HG02642 (cell line): ENCODE measurements around the gene THRAP3.
"Not testable (repeated sequence)": the region's sequence is repeated elsewhere in the genome, so short reads cannot be mapped to it uniquely, and the experiment has no call there.

Source experiments
- ATAC-seq: cut with Tn5 transposase; IDR thresholded peaks from one replicate; pipeline ENCODE4 v1.9.1; 2021; ENCODE audit warnings: mild to moderate bottlenecking; ENCODE audit not compliant: unreplicated experiment, poor library complexity

Gene THRAP3

DNA sequence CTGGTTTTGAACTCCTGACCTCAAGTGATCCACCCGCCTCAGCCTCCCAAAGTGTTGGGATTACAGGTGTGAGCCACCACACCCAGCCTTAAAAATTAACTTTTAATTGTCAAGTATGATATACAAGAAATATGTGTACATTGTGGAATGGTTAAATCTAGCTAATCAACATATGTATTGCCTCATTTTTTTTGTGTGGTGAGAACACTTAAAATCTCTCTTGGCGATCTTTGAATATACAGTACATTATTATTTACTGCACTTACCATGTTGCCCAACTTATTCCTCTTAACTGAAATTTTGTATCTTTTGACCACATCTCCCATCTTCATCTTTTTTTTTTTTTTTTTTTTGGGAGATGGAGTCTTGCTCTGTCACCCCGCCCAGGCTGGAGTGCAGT, 23.3 kb downstream of the THRAP3 start:
- ATAC-seq = no peak

DNA sequence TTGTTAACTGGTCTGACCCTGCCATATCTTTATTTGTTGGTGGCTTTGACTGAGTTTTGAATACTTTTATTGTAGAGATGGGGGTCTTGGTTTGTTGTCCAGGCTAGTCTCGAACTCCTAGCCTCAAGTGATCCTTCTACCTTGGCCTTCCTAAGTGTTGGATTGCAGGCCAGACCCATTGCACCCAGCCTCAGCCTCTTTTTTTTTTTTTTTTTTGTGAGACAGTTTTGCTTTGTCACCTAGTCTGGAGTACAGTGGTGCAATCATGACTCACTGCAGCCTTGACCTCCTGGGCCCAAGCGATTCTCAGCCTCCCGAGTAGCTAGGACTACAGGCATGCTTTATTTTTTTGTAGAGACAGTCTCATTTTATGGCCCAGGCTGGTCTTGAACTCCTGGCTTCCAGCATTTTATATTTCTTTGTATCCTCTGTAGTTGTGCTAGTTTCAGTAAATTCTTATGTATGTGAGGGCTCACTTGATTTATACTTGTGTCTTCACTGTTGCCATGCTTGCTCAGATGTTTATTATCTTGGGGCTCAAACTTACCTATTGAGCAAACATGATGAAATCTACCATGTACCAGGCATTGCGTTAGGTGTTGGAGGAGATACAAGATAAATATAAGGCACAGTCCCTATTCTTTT, 24.1 kb downstream of the THRAP3 start:
- ATAC-seq = no peak

GRCh38 chr1:36251794-36252481, 27.7 kb downstream of the THRAP3 start:
- ATAC-seq = no peak

GRCh38 chr1:36252482-36252824, 28.2 kb downstream of the THRAP3 start:
- not testable (repeated sequence) for ATAC-seq

DNA sequence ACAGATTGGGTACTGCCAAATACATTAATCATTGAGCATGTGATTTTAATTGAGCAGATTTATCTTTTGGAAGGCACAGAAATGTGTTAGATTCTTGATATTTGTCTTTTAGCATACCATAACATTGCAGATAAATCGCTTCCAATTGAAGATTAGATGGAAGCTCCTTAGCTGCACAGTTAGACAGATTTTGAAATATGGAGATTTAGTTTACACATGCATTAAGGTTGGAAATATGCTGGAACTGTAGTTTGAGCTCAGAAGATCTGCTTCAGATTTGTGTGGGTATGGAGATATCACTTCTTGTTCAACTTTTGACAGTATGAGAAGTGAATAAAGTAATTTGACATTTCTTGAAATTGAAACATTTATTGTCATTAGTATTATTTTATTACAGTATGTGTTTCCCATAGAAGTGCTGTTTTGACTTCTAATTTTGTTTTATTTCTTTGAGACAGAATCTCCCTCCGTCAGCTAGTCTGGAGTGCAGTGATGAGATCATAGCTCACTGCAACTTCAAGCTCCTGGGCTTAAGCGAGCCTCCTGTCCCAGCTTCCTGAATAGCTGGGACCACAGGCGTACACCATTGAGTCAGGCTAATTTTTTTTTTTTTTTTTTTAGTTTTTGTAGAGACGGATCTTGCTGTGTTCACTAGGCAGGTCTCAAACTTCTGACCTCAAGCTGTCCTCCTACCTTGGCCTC, 29.1 kb downstream of the THRAP3 start:
- ATAC-seq = no peak

DNA sequence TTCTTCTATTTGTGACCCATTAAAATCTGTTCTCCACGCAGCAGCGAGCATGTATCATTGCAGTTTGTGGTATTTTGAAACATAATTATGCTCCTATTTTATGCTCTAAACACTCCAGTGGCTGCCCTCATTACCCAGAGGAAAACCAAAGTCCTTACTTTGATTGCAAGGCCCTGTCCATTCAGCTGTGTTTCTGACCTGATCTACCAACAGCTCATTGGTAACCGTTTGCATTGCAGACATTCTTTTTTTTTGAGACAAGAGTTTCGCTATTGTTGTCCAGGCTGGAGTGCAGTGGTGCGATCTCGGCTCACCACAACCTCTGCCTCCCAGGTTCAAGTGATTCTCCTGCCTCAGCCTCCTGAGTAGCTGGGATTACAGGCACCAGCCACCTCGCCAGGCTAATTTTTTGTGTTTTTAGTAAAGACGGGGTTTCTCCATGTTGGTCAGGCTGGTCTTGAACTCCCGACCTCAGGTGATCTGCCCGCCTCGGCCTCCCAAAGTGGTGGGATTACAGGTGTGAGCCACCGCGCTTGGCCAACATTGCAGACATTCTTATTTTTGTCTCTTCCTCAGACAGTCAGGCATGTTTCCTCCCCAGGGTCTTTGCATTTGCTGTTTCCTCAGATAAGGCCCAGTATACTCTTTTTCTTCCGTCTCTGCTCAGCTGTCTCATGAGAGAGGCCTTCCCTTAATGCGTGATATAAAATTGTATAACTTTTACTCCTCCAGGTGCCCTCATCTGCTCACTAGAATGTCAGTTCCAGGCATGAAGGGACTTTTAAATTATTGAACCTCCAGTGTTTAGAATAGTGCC, 32.5 kb downstream of the THRAP3 start:
- ATAC-seq = no peak

- no peak for ATAC-seq
These were observed 33.1 kb downstream of the THRAP3 start for GRCh38 chr1:36257375-36257767.

DNA sequence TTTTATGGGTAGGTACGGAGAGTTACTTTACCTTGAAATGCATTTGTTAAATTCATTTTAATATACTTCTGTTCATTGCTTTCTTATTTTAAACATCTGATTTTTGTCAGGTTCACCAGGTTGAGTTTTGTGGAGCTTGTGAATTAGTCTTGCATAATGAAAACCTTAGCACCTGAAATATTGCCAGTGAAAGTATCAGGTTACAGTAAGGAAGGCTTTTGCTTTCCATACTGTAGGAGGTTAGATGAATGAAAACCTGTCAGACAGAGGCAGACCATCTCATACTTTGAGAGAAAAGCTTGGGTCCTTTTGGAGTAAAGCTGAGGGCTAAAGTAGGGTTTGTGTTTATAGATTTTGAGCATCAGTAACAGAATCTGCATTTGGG, 34.7 kb downstream of the THRAP3 start:
- no peak for ATAC-seq

DNA sequence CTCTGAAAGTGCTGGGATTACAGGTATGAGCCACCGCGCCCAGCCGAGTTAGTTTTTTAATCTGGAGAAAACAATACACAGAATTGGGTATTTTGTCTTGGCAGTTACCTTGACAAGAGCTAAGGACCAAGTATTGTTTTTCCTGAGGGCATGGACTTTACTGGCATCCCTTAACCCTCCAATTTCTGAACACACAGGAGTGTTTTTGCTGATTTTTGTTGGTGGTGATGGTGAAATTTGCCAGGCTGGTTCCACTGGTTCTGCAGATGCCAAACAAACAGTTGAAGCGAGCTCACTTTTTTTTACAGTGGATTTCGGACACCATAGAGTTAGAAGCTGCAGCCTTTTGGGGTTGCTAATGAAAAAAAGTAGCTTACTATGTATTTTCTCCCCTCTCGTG, 44.7 kb downstream of the THRAP3 start:
- ATAC-seq = no peak

GRCh38 chr1:36269408-36269838, 45.2 kb downstream of the THRAP3 start:
- no peak for ATAC-seq

GRCh38 chr1:36273024-36273423, 48.8 kb downstream of the THRAP3 start:
- no peak for ATAC-seq

- no peak for ATAC-seq
These were observed 50.0 kb downstream of the THRAP3 start for GRCh38 chr1:36274201-36274600.

DNA sequence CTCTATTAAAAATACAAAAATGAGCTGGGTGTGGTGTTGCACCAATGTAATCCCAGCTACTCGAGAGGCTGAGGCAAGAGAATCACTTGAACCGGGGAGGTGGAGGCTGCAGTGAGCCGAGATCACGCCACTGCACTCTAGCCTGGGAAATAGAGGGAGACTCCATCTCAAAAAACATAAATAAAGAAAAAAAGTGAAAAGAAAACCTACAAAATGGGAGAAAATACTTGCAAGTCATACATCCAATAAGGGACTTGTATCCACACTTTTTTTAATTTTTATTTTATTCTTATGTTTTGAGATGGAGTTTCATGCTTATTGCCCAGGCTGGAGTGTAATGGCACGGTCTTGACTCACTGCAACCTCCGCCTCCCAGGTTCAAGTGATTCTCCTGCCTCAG, 52.4 kb downstream of the THRAP3 start:
- no peak for ATAC-seq

GRCh38 chr1:36279110-36279788, 55.0 kb downstream of the THRAP3 start:
- ATAC-seq = no peak

DNA sequence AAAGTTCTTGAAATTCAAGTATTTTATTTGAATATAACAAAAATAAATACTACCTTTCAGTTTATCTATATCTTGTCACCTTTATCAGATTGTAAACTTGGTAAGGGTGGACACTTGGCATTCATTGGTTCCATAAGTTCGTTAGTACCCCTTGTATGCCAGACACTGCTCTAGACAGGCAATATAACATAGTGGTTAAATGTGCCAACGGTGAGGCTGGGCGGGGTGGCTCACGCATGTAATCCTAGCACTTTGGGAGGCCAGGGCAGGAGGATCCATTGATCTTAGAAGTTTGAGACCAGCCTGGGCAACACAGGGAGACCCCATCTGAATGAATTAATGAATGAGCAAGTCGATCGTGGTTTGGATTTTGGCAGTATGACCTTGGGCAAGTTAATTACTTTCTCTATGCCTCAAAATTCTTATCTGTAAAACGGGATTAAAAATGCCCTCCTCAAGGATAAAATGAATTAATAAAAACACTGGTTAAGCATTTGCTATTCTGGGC, 55.6 kb downstream of the THRAP3 start:
- no peak for ATAC-seq

DNA sequence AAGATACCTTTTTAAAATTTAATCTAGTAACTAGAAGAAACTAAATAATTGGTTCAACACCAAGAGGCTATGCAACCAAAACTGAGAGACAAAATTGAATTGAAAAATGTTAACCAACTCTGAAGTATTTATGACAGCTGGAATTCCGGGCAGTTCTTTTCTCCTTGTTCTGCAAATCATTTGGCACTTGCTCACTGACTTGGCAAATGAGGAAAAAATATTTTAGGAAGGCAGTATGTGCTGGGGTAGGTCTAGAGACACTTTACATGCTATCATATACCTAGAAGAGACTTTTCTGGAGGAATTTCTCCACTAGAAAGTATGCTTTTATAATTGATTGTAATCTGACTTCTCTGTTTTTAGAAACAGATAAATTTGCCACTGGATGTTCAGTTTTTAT, 59.8 kb downstream of the THRAP3 start:
- no peak for ATAC-seq

DNA sequence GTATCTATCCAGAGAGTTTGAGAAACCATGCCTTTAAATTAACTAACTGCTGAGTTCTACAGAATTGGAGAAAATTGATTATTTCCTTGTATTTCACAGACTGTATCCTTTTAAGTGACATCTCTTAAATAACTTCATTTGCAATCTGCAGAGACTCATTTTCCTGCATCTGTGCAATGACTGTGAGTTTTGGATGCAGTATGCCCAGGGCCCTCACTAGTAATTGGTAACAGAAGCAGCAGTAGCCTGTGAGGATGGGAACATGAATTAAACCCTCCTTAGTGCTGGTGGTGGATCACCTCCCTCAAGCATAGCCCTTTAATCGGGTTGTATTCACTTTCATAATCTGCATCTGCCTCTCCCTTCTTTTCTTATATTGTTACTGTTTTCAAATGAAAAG, 60.3 kb downstream of the THRAP3 start:
- ATAC-seq = no peak

DNA sequence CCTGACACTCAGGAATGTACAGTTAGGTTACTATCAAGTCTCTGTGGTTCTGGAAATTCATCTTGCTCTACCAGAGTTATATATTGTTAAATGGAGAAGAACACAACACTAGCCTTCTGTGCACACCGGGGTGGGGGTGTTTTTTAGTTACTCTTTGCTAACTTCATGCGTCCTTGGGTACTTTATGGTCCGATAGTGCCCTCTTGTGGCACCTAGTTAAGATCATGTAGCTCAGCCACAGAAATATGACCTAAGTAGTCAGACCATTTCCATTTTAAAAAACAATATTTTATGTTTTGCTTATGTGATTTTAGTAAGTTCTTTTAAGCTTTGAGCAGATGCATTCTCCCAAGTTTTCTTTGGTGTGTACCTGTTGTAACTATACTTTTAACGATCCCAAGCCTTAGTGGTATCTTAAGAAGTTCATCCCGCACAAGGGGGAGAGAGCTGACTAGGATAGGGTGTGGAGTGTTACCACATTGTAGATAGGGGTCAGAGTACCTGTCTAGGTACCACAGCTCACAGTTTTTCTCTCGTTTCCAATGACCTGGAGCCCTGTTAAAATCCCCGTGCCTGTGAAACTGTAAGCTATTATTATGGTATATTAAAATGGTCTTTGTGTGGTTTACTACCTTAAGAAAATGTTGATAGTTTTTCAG, 61.3 kb downstream of the THRAP3 start:
- ATAC-seq = no peak

- ATAC-seq = no peak
These were observed 62.6 kb downstream of the THRAP3 start for GRCh38 chr1:36286802-36287201.

GRCh38 chr1:36287595-36287994, 63.4 kb downstream of the THRAP3 start:
- ATAC-seq = no peak
